Measurements from ENCODE around the gene SFT2D3.

SFT2D3 gene

DNA sequence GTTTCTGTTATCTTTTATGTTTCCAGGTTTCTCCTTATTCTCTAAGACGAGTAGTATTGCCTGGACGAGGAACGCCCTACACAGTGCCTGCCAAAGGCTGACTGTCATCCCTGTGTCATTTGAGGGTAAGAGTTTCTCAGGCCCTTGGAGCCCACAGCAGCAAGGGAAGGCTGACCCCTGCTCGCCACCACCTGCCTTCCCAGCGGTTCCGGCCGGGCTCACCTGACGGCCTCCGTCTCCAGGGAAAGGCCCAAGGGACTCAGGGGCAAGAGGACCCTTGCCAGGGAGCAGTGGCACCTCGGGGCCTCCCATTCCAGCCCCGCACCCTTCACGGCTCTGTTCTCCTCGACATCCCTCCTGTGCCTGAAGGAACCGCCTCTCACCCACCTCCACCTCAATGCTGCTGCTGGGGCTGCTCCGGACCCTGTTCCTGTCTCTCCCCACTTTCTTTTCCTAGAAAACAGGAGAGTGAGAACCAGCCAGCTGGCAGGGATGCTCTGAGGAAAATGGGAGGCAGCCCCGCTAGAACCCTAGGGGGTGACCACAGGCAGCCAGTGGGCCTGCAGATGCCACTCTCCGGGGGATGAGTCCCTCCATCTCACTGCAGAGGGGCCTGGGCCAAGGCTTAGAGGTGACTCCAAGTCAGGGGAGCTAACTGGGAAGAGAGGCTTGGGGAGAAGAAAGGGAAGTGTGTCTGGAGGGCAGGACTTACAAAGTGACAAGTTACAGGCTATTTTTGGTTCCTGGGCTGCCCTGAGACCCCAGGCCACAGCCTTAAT is 27.8 kb upstream of the SFT2D3 start:
- TF ChIP-seq, protein P1, sequence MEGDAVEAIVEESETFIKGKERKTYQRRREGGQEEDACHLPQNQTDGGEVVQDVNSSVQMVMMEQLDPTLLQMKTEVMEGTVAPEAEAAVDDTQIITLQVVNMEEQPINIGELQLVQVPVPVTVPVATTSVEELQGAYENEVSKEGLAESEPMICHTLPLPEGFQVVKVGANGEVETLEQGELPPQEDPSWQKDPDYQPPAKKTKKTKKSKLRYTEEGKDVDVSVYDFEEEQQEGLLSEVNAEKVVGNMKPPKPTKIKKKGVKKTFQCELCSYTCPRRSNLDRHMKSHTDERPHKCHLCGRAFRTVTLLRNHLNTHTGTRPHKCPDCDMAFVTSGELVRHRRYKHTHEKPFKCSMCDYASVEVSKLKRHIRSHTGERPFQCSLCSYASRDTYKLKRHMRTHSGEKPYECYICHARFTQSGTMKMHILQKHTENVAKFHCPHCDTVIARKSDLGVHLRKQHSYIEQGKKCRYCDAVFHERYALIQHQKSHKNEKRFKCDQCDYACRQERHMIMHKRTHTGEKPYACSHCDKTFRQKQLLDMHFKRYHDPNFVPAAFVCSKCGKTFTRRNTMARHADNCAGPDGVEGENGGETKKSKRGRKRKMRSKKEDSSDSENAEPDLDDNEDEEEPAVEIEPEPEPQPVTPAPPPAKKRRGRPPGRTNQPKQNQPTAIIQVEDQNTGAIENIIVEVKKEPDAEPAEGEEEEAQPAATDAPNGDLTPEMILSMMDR (IDR thresholded peaks at IDR 0.05; ENCODE audit: low read depth, low read length), result no peak
- DNase-seq (ENCODE audit: extremely low read depth, low read depth), result no peak

DNA sequence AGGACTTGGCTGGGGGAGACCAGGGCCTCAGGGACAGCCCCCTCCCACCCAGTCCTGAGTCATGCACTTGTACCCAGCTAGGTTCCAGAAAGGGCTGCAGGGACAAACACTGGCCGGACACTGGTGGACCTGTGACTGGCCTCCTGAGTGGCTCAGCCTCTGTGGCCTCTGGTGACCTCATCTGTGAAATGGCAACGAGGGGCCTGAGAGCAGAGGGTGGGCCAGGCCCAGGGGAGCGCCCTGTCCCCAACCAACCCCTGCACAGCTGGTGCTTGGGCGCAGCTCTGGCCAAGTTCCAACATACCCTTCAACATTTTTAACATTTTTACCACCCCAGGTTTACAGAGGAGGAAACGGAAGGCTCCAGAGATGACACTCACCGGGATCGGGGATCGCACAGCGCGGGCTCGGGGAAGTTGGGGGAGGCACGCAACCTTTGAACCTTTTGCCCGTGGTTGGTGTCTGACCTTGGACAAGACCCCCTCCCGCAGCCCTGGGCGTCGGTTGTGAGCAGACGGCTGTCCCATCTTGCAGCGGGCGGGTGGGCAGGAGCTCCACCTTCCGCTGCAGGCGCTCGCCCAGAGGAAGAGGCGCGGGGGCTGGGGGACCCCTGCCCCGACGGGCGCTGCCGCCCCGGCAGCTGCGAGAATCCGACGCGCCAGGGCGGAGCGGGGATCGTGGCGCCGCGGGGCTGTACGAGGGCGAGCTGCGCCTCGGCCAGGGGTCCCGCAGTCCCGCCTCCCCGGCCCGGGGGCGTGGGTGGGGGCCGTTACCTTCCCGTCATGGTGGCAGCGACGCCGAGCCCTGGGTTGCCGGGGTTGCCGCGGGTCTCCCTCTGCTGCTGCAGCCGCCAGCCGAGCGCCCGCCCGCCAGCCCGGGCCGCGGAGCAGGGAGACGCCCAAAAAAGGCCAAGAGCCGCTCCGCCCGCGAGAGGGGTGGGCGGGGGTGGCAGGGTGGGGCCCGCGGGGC is 26.8 kb upstream of the SFT2D3 start:
- TF ChIP-seq, protein P1 (IDR thresholded peaks at IDR 0.05; ENCODE audit: low read depth, low read length), result no peak
- no peak for DNase-seq (ENCODE audit: extremely low read depth, low read depth)

DNA sequence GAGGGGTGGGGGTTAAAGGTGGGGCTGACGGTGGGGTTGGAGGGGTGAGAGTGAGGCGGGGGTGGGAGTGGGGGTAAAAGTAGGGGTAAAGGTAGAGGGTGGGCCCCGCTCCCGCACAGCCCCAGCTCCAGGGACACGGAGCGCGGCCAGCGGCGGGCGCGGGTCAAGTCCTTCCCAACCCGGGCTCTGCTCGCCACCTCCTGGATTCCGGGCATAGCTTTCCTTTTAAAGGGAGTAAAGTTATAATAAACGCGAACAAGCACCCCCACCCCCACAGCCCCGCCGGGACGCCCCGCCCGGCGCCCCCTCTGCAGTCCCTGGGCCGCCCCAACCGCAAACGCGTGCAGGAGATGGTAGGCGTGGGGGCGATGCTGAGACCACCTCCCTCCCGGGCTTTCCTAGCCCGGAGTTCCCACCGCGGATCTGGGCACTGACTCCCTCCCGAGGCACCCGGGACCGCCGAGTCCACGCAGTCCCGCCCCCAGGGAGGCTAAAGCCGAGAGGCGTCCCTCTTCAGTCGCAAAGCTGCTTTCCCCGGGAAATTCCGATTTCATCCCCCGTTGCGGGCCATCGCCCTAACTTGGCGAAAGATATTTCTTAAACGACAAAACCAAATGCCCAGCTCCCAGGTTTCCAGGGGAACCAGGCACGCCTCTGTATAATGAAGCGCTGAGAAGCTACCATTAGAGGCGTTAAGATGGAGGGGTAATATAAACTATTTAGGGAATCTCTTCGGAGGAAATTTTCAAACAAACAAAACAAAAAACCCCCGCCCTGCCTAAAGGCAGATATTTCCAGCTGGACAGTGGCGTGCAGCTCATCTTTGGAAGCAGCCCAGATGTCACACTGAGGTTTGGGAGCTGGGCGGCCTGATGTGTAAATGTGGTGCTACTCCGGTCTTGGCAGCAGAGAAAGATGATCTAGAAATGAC is 25.7 kb upstream of the SFT2D3 start, which contains the start of gene LIMS2:
Gene LIMS2 (minus strand): TSS at position 200 of the 931 bp plus-strand sequence. CDS start 506 bp downstream, outside the sequence.
- DNase-seq (ENCODE audit: extremely low read depth, low read depth), result no peak
- TF ChIP-seq, protein P1 (IDR thresholded peaks at IDR 0.05; ENCODE audit: low read depth, low read length), result no peak; the same call in 1 of the 2 replicates

DNA sequence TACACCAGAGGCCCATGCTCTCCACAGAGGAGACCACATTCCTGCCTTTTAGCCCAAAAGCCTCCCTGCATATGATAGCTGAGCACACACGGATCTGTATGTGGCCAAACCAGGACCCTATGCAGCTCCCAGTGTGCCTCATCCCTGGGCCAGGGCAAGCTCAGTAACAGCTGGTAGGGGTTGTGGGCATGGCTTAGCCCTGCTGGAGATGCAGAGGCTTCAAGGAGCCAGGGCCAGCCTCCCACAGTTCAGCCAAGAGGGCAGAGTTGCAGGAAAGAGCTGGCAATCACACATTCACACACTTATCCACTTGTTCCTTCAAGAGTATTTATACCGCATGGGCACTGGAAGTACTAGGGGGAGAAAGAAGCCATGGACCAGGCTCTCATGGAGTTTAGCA is 24.4 kb upstream of the SFT2D3 start:
- TF ChIP-seq, protein P1 (IDR thresholded peaks at IDR 0.05; ENCODE audit: low read depth, low read length), result no peak
- no peak for DNase-seq (ENCODE audit: extremely low read depth, low read depth)

DNA sequence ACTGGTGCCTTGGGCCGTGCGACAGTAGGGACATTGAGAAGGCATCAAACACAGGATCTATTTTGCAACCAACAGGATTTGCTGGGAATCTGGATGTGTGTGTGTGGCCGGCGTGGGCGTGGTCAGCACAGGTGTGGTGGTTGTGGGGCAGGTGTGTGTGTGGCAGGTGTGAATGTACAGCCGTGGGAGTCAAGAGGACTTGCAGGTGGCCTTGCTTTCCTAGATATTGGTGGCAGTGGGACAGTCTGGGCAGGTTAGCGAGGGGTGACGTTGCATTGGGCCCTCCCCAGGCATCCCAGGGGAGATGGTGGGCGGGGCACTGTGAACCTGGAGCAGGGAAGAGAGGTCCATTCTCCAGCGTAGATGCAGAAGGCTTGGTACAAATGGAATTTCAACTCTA is 22.8 kb upstream of the SFT2D3 start:
- no peak for DNase-seq (ENCODE audit: extremely low read depth, low read depth)
- TF ChIP-seq, protein P1 (IDR thresholded peaks at IDR 0.05; ENCODE audit: low read depth, low read length), result no peak

GRCh38 chr2:127678991-127679390 is 22.3 kb upstream of the SFT2D3 start:
- TF ChIP-seq, protein P1 (IDR thresholded peaks at IDR 0.05; ENCODE audit: low read depth, low read length), result no peak
- no peak for DNase-seq (ENCODE audit: extremely low read depth, low read depth)
